ENCODE data around the gene CFD. TPM values are rescaled to one million over a fixed set of nuclear protein-coding genes. Genes with fewer than 3 reads are reported as not detected.
A peak's percentile ranks its signal among the peaks of the same experiment; 100 is the strongest.

CFD gene
- total RNA-seq, 6 experiments from 2014 or later: 3.5 to 9.6 (median 7.8) TPM

DNA sequence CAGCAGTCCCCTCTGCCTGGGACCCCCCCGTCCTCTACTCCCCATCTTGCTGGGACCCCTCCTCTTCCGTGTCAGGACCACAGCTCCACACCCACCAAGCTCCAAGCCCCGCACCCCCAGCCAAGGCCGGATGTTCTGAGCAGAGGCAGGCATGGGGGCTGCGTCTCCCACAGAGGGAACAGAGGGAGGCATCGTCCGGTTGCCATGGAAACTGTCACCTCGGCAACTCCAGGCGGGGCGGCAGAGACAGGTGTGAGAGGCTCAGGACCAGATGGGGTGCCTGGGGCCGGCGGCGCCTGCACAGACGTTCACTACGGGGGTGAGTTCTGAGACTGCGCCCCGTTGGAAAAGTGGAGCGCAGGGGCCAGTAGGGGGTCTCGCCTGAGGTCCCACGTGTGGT, 39.2 kb downstream of the CFD start:
- DNase-seq: no peak

DNA sequence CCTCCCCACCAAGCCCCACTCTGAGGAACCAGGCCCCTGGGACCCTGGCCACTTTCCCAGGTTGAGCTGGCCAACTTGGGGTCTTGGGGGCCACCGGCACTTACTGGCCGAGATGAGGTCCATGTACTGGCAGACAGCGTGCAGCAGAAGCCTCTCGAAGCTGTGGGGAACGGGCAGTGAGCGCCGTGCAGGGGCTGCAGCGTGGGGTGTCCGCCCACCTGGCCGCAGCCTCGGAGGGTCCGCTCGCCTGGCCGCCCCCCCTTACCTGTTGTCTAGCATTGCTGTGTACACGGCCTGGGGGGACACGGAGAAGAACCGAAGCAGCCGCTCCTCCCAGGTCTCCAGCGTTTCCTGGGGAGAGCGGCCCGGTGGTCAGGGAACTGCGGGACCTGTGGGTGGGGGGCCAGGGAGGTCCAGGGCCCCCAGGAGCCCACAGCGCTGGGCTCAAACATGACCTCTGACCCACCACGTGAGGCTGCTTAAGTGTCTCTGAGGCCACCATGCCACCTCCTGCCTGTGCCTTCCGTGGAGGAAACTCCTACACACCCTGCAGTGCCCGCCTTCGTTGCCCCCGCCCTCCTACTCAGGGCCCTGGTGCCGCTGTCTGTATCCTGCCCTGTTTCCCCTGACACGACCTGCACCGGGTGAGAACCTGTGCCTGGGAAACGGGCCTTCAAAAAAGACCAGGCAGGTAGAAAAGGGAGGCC, 40.0 kb downstream of the CFD start:
- no peak for DNase-seq
- Histone ChIP-seq H3K4me1 (peaks cover 0 to 11% (median 0%) of the 10 kb centered on the region in 4 donors), H3K4me3 (no peak overlapping the region), H3K36me3 (peaks cover 0 to 6% (median 0%) of the 10 kb centered on the region in 4 donors), H3K27me3 (no peaks in the 10 kb centered on the region), H3K9me3 (no peaks in the 10 kb centered on the region), H3K27ac (no peak overlapping the region)
- intact Hi-C loops (cut with DNase I): no loop called here
- 92% methylated on average over 9 of the region's 32 CpGs for WGBS (ENCODE audit: insufficient coverage, low coverage, low lambda C conversion rate, missing lambda C conversion rate)
- ATAC-seq: no peak
- TF ChIP-seq POLR2A (IDR thresholded peaks at IDR 0.05): no peak
- TF ChIP-seq, protein P1, sequence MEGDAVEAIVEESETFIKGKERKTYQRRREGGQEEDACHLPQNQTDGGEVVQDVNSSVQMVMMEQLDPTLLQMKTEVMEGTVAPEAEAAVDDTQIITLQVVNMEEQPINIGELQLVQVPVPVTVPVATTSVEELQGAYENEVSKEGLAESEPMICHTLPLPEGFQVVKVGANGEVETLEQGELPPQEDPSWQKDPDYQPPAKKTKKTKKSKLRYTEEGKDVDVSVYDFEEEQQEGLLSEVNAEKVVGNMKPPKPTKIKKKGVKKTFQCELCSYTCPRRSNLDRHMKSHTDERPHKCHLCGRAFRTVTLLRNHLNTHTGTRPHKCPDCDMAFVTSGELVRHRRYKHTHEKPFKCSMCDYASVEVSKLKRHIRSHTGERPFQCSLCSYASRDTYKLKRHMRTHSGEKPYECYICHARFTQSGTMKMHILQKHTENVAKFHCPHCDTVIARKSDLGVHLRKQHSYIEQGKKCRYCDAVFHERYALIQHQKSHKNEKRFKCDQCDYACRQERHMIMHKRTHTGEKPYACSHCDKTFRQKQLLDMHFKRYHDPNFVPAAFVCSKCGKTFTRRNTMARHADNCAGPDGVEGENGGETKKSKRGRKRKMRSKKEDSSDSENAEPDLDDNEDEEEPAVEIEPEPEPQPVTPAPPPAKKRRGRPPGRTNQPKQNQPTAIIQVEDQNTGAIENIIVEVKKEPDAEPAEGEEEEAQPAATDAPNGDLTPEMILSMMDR (IDR thresholded peaks at IDR 0.05): no peak

More for the DNA sequence above, 39.2 kb downstream of the CFD start:
- 94% methylated on average over 2 of the region's 20 CpGs for WGBS (ENCODE audit: insufficient coverage, low coverage, low lambda C conversion rate, missing lambda C conversion rate)
- intact Hi-C loops (cut with DNase I): no loop called here
- Histone ChIP-seq H3K4me3 (no peak overlapping the region), H3K36me3 (peaks cover 0 to 6% (median 0%) of the 10 kb centered on the region in 4 donors), H3K27ac (no peak overlapping the region), H3K4me1 (peaks cover 0 to 11% (median 0%) of the 10 kb centered on the region in 4 donors), H3K9me3 (no peaks in the 10 kb centered on the region), H3K27me3 (no peaks in the 10 kb centered on the region)
- ATAC-seq: no peak
- no peak for TF ChIP-seq POLR2A (IDR thresholded peaks at IDR 0.05)
- TF ChIP-seq, protein P1 (IDR thresholded peaks at IDR 0.05): no peak

DNA sequence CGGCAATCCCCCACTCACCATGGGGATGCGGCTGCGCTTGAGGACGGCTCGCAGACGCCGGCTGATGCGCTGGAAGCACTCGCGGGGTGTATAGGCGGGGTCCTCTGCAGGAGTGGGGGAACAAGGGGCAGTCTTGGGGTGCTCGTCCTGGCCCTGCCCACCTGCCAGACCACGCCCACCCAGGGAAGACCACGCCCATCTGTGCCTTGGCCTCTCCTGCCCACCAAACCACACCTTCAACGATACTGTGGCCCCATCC, 40.5 kb downstream of the CFD start:
- TF ChIP-seq, protein P1 (IDR thresholded peaks at IDR 0.05): no peak
- no peak for TF ChIP-seq POLR2A (IDR thresholded peaks at IDR 0.05)
- intact Hi-C loops (cut with DNase I): no loop called here
- 82% methylated on average over 3 of the region's 15 CpGs for WGBS (ENCODE audit: insufficient coverage, low coverage, low lambda C conversion rate, missing lambda C conversion rate)
- DNase-seq (no peak), ATAC-seq (no peak)
- Histone ChIP-seq H3K27ac (no peak overlapping the region), H3K4me3 (no peak overlapping the region), H3K27me3 (no peaks in the 10 kb centered on the region), H3K36me3 (peaks cover 0 to 6% (median 0%) of the 10 kb centered on the region in 4 donors), H3K9me3 (no peaks in the 10 kb centered on the region), H3K4me1 (peaks cover 0 to 11% (median 0%) of the 10 kb centered on the region in 4 donors)

DNA sequence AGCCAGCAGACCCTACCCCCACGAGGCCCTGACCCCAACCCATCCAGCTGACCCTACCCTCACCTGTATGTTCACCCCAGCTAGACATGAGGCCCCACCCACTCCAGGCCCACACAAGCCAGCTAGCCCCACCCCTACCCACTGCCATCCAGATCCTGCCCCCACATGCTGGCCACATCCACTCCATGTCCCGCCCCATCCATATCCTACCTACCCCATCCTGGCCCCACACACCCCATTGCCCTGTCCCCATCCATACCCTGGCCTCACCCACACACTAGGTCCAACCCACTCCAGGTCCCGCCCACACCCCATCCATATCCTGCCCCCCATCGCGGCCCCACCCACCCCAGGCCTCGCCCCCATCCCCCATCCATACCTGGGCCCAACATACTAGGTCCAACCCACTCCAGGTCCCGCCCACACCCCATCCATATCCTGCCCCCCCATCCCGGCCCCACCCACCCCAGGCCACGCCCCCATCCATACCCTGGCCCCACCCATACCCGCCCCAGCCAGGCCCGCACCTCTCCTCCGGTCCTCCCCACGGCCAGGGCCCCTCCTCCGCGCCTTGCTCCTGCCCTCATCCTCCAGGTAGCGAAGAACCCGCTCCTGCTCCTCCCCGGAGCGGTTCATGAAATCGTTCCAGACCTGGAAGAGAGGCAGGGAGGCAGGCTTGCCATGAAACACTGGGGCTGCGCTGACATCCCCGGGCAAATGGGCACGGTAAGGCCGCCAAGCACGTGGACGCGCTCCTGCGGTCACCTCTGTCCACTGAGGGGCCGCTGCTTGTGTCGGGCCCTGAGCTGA, 41.0 kb downstream of the CFD start:
- H3K27me3 ChIP-seq: no peaks in the 10 kb centered on the region
- WGBS (ENCODE audit: insufficient coverage, low coverage, low lambda C conversion rate, missing lambda C conversion rate): 81% methylated on average over 24 of the region's 30 CpGs
- peaks cover 0 to 11% (median 0%) of the 10 kb centered on the region in 4 donors for H3K4me1 ChIP-seq
- no peak for TF ChIP-seq POLR2A (IDR thresholded peaks at IDR 0.05)
- TF ChIP-seq, protein P1 (IDR thresholded peaks at IDR 0.05): no peak
- ATAC-seq: peak in 2 of 4 donors; percentile 9 to 15
- no peak overlapping the region for H3K27ac ChIP-seq
- DNase-seq: no peak
- intact Hi-C loops (cut with DNase I): no loop called here
- peaks cover 0 to 6% (median 0%) of the 10 kb centered on the region in 4 donors for H3K36me3 ChIP-seq
- no peak overlapping the region for H3K4me3 ChIP-seq
- H3K9me3 ChIP-seq: no peaks in the 10 kb centered on the region
